Skin of body (tissue), 2 donors: ENCODE data around the gene PPIP5K1. TPM values are rescaled to one million over a fixed set of nuclear protein-coding genes. Genes with fewer than 3 reads are reported as not detected.
A peak's percentile ranks its signal among the peaks of the same experiment; 100 is the strongest.

Source experiments
- DNase-seq: peaks from one replicate; lab custom pipeline; 2025; lab: John Stamatoyannopoulos, UW
- total RNA-seq: library from RNA; depleted of rRNA; stranded (reverse); fragments of >200 nt; gene quantifications from one replicate; pipeline ENCODE4 v1.2.3, GENCODE V29; 2014

Gene PPIP5K1
- total RNA-seq, 1 donor from 2014 or later, result 29.7 TPM

DNA sequence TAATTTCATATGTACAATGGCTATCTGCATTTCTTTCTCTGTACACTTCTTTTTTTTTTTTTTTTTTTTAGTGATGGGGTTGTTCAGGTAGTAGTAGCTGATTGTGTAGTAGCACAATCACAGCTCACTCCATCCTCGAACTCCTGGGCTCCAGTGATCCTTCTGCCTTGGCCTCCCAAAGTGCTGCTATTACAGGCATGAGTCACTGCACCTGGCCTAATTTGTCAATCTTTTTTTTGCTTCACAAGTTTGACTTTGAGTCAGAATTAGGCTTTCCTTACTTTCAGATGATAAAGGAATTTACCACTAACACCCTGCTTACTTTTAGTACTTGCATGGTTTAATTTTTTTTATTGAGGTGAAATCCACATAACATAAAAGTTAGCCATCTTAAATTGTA, 44.6 kb downstream of the PPIP5K1 start:
- DNase-seq, result no peak

DNA sequence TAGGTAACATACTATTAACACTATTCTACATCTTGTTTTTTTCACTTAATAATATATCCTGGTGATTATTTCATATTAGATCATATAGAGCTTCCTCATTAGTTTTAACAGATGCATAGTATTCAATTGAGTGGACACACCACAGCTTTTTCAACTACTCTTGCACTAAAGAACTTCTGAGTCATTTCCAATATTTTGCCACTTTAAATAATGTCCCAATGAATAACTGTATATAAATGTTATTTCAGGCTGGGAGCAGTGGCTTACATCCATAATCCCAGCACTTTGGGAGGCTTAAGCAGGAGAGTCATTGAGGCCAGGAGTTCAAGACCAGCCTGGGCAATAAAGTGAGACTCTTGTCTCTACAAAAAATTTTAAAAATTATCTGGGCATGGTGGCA, 45.7 kb downstream of the PPIP5K1 start:
- no peak for DNase-seq

DNA sequence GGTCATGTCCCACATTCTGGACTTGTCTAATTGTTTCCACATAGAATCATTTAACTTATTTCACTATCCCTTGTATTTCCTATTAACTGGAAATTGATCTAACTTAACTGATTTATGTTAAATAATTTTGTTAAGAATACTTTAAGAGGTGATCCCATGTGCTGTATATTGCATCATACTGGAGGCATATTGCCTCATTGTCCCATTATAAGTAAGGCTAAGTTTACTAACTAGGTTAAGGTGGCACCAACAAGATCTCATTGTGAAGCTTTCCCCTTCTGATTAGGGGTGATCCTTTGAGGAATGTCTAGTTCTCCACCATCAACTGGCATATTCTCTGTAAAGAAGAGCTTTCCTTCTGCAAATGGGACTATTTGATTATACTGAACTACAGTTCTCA, 48.2 kb downstream of the PPIP5K1 start:
- DNase-seq, result no peak

DNA sequence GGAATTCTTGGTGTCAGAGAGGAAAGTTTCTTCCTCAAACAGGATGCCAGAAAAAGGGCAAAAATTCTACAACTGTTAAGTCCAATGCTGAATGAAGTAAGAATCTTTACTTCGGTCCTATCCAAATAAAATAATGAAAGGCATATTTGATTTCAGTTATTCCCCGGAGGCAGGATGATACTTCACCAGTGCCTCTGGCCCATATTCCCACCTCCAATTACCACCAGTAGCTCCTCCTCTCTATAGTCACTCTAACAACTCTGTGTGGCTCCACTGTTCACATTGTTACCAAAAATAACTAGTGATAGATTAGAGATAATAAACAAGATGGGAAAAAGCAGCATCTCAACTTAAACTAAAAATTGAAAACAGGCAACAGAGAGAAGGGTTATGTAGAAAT, 51.9 kb downstream of the PPIP5K1 start:
- DNase-seq, result peak; percentile 7

DNA sequence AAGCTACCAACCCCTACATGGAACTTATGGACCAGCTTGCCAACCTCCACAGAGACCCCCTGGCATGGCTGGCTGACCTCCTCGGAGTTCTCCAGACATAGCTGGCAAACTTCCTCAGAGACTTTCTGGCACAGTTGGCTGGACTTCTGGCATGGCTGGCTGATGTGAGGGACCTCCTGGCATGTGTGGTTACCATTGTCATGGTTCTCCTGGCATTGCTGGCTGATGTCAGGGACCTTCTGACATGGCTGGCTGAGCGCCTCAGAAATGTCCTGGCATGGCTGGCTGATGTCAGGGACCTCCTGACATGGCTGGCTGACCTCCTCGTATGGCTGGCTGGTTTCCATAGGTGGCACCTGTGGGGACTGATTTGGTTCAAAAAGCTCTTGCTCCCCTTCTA, 55.1 kb downstream of the PPIP5K1 start:
- DNase-seq, result no peak

DNA sequence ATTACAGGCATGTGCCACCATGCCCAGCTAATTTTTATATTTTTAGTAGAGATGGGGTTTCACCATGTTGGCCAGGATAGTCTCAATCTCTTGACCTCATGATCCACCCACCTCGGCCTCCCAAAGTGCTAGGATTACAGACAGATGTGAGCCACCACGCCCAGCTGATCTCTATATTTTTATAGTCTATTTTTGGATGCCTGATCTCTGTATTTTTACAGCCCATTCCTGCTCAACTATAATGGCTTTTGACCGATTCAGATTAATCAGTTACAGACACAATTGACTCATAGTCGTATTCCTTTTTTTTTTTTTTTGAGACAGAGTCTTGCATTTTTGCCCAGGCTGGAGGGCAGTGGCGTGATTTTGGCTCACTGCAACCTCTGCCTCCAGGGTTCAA, 57.2 kb downstream of the PPIP5K1 start:
- peak; percentile 10 for DNase-seq

DNA sequence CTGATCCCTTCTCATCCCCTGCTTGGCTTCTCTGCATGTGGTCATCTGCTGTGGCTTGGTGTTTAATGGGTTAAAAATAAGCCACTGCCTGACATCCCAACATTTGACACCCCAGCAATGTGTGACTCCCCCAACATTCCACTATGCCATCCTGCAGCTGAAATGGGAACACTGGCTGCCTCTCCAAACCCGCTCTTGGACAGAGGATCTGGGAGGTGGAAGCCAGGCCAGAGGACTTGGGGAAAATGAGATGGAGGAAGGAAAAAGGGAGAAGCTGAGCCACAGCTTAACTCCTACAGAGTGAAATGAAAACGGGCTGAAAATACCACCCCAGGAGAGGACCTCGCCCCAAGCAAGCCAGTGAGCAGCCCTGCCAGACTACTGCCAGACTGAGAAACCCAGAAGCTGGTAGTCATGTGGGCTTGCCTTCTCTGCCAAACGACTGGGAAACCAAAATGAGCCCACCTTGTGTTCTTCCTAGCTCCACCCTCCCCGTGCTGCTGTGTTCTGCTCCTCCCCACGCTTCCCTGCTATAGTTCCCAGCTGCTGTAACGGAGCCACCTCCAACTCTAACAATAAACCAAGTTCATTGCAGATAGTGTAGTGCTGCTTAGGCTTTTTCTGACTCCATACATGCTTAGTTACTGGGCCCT, 58.9 kb downstream of the PPIP5K1 start:
- DNase-seq, result peak; percentile 36

DNA sequence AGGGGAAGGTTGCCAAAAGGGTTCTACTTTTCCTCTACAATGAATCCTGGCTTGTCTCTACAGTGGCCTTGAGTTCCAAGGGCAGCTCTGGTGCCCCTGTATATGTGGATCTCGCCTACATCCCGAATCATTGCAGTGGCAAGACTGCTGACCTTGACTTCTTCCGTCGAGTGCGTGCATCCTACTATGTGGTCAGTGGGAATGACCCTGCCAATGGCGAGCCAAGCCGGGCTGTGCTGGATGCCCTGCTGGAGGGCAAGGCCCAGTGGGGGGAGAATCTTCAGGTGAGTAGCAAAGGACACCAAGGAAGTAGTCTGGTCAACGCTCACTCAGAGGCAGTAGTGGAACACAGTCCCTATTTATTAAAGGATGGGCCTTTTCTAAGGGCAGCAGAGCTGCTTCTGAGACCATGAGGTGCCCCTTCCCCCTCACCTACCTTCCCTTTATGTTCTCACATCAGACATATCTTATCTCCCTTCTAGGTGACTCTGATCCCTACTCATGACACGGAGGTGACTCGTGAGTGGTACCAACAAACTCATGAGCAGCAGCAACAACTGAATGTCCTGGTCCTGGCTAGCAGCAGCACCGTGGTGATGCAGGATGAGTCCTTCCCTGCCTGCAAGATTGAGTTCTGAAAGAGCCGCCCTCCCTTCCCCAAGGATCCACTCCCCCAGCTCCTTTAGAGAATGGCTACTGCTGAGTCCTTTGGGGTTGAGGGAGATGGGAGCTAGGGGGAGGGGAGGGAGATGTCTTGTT, 60.2 kb downstream of the PPIP5K1 start:
- no peak for DNase-seq

DNA sequence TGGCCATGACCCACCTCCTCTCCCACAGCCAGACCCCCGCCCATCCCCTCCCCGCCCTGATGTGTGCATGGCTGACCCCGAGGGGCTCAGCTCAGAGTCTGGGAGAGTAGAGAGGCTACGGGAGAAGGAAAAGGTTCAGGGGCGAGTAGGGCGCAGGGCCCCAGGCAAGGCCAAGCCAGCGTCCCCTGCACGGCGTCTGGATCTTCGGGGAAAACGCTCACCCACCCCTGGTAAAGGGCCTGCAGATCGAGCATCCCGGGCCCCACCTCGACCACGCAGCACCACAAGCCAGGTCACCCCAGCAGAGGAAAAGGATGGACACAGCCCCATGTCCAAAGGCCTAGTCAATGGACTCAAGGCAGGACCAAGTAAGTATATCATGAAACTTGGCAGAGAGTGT, 60.9 kb downstream of the PPIP5K1 start:
- no peak for DNase-seq

DNA sequence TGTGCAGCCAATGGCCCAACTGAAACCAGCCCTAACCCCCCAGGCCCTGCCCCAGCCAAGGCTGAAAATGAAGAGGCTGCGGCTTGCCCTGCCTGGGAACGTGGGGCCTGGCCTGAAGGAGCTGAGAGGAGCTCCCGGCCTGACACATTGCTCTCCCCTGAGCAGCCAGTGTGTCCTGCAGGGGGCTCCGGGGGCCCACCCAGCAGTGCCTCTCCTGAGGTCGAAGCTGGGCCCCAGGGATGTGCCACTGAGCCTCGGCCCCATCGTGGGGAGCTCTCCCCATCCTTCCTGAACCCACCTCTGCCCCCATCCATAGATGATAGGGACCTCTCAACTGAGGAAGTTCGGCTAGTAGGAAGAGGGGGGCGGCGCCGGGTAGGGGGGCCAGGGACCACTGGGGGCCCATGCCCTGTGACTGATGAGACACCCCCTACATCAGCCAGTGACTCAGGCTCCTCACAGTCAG, 61.4 kb downstream of the PPIP5K1 start:
- no peak for DNase-seq

DNA sequence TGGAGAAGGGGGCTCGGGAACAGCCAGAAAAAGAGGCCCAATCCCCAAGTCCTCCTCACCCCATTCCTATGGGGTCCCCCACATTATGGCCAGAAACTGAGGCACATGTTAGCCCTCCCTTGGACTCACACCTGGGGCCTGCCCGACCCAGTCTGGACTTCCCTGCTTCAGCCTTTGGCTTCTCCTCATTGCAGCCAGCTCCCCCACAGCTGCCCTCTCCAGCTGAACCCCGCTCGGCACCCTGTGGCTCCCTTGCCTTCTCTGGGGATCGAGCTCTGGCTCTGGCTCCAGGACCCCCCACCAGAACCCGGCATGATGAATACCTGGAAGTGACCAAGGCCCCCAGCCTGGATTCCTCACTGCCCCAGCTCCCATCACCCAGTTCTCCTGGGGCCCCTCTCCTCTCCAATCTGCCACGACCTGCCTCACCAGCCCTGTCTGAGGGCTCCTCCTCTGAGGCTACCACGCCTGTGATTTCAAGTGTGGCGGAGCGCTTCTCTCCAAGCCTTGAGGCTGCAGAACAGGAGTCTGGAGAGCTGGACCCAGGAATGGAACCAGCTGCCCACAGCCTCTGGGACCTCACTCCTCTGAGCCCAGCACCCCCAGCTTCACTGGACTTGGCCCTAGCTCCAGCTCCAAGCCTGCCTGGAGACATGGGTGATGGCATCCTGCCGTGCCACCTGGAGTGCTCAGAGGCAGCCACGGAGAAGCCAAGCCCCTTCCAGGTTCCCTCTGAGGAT, 62.0 kb downstream of the PPIP5K1 start:
- no peak for DNase-seq

DNA sequence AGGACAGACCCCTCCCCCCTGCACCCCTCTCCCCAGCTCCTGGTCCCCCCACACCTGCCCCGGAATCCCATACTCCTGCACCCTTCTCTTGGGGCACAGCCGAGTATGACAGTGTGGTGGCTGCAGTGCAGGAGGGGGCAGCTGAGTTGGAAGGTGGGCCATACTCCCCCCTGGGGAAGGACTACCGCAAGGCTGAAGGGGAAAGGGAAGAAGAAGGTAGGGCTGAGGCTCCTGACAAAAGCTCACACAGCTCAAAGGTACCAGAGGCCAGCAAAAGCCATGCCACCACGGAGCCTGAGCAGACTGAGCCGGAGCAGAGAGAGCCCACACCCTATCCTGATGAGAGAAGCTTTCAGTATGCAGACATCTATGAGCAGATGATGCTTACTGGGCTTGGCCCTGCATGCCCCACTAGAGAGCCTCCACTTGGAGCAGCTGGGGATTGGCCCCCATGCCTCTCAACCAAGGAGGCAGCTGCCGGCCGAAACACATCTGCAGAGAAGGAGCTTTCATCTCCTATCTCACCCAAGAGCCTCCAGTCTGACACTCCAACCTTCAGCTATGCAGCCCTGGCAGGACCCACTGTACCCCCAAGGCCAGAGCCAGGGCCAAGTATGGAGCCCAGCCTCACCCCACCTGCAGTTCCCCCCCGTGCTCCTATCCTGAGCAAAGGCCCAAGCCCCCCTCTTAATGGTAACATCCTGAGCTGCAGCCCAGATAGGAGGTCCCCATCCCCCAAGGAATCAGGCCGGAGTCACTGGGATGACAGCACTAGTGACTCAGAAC, 62.8 kb downstream of the PPIP5K1 start:
- DNase-seq, result no peak

DNA sequence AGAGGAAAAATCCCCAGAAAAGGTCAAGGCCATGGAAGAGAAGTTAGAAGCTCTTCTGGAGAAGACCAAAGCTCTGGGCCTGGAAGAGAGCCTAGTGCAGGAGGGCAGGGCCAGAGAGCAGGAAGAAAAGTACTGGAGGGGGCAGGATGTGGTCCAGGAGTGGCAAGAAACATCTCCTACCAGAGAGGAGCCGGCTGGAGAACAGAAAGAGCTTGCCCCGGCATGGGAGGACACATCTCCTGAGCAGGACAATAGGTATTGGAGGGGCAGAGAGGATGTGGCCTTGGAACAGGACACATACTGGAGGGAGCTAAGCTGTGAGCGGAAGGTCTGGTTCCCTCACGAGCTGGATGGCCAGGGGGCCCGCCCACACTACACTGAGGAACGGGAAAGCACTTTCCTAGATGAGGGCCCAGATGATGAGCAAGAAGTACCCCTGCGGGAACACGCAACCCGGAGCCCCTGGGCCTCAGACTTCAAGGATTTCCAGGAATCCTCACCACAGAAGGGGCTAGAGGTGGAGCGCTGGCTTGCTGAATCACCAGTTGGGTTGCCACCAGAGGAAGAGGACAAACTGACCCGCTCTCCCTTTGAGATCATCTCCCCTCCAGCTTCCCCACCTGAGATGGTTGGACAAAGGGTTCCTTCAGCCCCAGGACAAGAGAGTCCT, 63.6 kb downstream of the PPIP5K1 start:
- DNase-seq, result no peak

DNA sequence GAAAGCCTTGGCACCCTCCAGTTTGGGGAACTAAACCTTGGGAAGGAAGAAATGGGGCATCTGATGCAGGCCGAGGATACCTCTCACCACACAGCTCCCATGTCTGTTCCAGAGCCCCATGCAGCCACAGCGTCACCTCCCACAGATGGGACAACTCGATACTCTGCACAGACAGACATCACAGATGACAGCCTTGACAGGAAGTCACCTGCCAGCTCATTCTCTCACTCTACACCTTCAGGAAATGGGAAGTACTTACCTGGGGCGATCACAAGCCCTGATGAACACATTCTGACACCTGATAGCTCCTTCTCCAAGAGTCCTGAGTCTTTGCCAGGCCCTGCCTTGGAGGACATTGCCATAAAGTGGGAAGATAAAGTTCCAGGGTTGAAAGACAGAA, 64.9 kb downstream of the PPIP5K1 start:
- no peak for DNase-seq

DNA sequence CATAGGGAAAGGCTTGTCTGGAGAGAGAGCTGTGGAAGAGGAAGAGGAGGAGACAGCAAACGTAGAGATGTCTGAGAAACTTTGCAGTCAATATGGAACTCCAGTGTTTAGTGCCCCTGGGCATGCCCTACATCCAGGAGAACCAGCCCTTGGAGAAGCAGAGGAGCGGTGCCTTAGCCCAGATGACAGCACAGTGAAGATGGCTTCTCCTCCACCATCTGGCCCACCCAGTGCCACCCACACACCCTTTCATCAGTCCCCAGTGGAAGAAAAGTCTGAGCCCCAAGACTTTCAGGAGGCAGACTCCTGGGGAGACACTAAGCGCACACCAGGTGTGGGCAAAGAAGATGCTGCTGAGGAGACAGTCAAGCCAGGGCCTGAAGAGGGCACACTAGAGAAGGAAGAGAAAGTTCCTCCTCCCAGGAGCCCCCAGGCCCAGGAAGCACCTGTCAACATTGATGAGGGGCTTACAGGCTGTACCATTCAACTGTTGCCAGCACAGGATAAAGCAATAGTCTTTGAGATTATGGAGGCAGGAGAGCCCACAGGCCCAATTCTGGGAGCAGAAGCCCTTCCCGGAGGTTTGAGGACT, 65.7 kb downstream of the PPIP5K1 start:
- DNase-seq, result no peak

DNA sequence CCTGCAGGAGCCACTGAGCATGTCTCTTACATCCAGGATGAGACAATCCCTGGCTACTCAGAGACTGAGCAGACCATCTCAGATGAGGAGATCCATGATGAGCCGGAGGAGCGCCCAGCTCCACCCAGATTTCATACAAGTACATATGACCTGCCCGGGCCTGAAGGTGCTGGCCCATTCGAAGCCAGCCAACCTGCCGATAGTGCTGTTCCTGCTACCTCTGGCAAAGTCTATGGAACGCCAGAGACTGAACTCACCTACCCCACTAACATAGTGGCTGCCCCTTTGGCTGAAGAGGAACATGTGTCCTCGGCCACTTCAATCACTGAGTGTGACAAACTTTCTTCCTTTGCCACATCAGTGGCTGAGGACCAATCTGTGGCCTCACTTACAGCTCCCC, 66.4 kb downstream of the PPIP5K1 start:
- no peak for DNase-seq

DNA sequence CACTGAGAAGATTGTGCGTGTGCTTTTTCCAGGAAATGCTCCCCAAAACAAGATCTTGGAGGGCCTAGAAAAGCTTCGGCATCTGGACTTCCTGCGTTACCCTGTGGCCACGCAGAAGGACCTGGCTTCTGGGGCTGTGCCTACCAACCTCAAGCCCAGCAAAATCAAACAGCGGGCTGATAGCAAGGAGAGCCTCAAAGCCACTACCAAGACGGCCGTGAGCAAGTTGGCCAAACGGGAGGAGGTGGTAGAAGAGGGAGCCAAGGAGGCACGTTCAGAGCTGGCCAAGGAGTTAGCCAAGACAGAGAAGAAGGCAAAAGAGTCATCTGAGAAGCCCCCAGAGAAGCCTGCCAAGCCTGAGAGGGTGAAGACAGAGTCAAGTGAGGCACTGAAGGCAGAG, 67.8 kb downstream of the PPIP5K1 start:
- DNase-seq, result no peak

DNA sequence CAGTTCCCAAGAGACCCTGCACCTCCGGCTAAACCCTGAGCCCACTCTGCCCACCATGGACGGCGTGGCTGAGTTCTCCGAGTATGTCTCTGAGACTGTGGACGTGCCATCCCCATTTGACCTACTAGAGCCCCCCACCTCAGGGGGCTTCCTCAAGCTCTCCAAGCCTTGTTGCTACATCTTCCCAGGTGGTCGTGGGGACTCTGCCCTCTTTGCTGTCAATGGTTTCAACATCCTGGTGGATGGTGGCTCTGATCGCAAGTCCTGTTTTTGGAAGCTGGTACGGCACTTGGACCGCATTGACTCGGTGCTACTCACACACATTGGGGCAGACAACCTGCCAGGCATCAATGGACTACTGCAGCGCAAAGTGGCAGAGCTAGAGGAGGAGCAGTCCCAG, 68.6 kb downstream of the PPIP5K1 start:
- no peak for DNase-seq

DNA sequence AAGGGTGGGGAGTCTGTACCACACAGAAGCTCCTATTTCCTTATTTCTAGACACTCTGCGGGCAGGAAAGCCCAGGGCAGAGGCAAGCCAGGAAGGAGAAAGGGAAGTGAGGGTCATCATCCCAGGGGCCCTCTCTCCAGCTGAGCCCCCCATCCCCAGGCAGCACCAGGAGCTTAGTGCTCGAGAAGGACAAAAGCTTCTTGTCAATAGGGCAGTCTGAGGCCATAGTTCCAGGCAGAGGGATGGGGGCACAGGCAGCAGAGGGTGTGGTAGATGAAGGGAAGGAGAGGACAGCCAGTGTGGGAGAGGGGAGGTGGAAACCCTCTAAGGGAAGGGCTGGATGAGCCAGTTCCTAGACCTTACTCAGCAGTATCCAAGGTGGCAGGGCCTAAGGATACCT, 69.9 kb downstream of the PPIP5K1 start:
- no peak for DNase-seq

DNA sequence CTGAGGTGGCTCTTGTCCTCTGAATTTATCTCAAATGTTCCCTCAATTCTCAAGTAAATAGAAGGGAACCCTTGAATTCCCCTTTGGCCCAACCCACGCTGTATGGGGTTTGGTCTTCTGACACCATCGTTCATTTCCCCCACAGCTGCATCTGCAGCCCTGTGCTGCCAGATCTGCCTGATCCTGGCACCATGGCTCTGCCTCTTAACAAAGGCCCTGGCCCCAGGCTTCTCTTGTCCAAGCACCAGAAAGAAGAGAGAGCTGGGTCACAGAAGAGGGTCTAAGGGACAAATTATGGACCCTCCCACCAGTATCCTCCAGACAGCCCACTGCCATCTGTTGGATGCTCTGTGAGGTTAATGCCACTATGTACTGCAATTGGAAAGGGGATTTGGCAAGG, 70.8 kb downstream of the PPIP5K1 start:
- DNase-seq, result no peak
